HG03342 (cell line): Measurements from ENCODE around the gene ERGIC1.

Experiments used
- ATAC-seq: cut with Tn5 transposase; IDR thresholded peaks from one replicate; pipeline ENCODE4 v1.9.1; 2021; ENCODE audit warnings: mild to moderate bottlenecking, moderate library complexity; ENCODE audit not compliant: unreplicated experiment

The ERGIC1 gene

GRCh38 chr5:172939611-172940267 is 105.7 kb downstream of the ERGIC1 start:
- no peak for ATAC-seq

DNA sequence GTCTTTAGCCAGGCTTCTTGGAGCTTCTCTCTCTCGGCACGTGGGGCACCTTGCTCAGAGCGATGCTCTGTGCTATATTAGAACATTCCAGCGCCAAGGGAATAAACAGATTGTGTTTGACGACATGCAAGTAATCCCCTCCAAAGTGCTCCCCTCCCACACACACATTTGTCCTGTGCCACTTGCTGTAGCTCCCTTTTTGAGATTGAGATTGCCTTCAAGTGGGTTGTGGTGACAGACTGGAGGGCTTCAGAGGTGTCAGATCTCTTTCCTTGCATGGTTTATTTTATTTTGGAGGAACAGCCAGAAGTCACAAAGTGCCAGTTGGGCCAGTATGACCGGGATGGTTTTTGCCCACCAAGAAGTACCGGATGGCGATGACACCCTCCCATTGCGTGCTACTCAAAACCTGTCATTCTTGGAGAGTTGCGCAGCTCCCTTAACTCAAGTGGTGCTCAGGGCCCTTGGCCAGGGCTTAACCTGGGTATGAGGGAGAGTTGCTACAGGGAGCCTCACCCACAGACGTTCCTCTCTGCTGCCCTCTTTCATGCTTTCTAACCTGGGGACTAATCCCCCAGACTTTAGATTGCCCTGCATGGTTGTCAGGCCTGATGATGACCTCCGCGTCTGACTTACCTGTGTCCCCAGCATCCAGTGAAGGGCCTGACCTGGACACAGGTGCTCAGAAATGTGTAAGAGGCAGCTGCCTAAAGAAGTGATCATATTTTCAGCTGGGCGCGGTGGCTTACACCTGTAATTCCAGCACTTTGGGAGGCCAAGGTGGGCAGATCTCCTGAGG is 106.4 kb downstream of the ERGIC1 start:
- no peak for ATAC-seq

GRCh38 chr5:172941067-172941516 is 107.0 kb downstream of the ERGIC1 start:
- ATAC-seq = no peak

GRCh38 chr5:172942556-172942955 is 108.5 kb downstream of the ERGIC1 start:
- no peak for ATAC-seq

DNA sequence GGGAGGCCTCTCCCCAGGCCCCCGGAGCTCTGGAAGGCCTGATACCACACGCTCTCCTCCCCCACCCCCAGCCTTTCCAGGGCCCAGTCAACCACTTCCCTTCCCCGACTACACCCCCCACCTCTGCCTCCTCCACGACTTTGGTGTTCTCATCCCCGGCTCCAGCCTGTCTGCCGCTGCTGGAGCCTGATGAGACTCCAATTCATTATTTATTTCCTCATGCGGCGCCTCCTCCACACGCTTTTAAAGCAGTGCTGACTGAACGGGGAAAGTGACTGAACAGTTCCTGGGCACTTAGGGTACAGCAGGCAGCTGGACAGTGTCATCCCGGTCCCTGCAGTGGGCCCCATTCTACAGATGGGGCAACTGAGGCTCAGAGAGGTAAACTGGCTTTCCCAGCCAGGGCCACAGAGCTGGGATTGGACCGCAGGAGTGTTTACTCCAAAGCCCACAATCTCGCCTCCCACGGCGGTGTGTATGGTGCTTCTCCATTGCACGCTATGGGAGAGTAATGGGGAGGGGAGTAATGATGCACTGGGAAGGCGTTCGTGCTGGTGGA is 109.3 kb downstream of the ERGIC1 start:
- ATAC-seq = no peak

DNA sequence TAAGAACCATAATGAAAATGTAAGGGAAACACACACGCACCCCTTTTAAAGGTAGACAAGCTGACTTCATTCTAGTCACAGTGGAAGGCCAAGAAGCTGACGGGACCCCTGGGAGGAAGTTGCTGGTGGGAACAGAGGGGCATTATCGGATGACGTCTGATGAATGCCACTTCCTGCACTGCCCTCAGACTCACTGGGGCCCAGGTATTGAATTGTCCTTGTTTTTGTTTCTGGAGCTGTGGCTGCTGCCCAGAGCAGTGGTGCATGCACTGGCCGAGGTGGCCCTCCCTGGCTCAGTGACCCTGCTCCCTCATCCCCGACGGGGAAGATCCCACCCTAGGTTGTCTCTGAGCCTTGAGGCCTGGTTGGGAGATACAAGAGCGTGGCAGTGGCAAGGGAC is 109.9 kb downstream of the ERGIC1 start:
- ATAC-seq = no peak

DNA sequence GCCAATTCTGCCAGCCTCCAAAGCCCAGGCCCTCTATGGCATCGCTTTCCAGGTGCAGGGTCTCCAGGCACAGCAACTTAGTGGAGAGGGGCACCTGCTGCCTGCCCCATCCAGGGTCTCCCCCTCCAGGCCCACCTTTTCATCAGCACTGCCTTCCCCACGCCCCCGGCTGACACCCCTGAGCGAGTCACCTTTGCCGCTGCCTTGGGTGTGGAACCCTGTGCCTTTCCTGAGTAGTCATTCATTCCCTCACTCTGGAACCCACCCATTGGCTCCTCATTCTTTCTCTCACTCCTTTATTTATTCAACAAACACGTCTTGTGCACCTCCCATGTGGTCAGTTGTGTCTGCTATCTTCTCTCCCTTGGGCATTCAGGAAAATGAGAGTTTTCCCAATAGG is 110.7 kb downstream of the ERGIC1 start:
- ATAC-seq = no peak

GRCh38 chr5:172945151-172945550 is 111.1 kb downstream of the ERGIC1 start:
- ATAC-seq = no peak

DNA sequence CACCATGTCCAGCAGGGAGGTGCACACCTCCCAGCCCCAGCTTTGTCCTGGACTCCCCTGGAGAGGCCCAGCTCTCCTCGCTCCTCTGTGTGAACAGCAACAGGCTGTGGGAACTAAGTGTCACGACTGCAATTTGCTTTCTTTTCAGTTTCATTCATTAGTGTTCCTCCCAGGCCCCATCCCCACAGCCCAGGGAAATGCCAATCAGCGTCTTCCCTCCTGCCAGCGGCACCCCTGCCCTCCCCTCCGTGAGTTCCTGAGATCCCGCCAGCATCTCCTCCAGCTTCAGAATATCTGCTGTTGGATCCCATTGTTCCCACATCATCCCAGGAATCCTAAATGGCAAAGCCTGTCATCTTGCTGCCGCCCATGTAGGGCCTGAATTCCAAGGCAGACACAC is 112.1 kb downstream of the ERGIC1 start:
- ATAC-seq = no peak

GRCh38 chr5:172949426-172949825 is 115.4 kb downstream of the ERGIC1 start:
- ATAC-seq = no peak

GRCh38 chr5:172950176-172950965 is 116.3 kb downstream of the ERGIC1 start:
- no peak for ATAC-seq

GRCh38 chr5:172951371-172952033 is 117.5 kb downstream of the ERGIC1 start:
- ATAC-seq = no peak

- no peak for ATAC-seq
These were observed 118.0 kb downstream of the ERGIC1 start for GRCh38 chr5:172952034-172952511.

- ATAC-seq = no peak
These were observed 120.0 kb downstream of the ERGIC1 start for GRCh38 chr5:172953776-172954675.

DNA sequence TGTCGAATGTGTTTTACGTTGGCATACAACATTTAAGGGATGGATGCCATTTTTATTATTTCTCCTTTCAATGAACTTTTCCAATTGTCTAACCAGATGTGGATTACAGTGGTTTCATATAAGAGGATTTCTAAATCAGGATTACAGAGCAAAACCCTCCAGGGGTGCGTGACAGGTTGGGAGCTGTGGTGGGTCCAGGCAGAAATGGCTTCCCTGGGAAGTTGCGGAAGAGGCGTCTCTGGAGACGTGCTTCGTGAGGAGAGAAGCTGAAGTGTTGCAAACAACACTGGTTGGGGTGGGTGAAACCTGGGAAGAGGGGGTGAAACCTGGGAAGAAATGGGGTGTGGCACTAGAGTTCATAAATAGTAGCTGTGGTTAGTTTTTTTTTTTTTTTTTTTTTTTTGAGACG is 120.7 kb downstream of the ERGIC1 start:
- ATAC-seq = no peak

GRCh38 chr5:172956228-172956627 is 122.2 kb downstream of the ERGIC1 start:
- ATAC-seq = no peak

- ATAC-seq = no peak
These were observed 122.9 kb downstream of the ERGIC1 start for GRCh38 chr5:172956936-172957335.

- no peak for ATAC-seq
These were observed 123.4 kb downstream of the ERGIC1 start for GRCh38 chr5:172957458-172957857.

- peak; percentile 55 for ATAC-seq
These were observed 124.4 kb downstream of the ERGIC1 start for GRCh38 chr5:172958331-172959046.
